ENCODE data around the gene OMA1. TPM values are rescaled to one million over a fixed set of nuclear protein-coding genes. Genes with fewer than 3 reads are reported as not detected.

The OMA1 gene
- total and polyA plus RNA-seq, 2 of the 4 experiments (the other 2 are of a cell fraction): 5.9 to 6.4 TPM

DNA sequence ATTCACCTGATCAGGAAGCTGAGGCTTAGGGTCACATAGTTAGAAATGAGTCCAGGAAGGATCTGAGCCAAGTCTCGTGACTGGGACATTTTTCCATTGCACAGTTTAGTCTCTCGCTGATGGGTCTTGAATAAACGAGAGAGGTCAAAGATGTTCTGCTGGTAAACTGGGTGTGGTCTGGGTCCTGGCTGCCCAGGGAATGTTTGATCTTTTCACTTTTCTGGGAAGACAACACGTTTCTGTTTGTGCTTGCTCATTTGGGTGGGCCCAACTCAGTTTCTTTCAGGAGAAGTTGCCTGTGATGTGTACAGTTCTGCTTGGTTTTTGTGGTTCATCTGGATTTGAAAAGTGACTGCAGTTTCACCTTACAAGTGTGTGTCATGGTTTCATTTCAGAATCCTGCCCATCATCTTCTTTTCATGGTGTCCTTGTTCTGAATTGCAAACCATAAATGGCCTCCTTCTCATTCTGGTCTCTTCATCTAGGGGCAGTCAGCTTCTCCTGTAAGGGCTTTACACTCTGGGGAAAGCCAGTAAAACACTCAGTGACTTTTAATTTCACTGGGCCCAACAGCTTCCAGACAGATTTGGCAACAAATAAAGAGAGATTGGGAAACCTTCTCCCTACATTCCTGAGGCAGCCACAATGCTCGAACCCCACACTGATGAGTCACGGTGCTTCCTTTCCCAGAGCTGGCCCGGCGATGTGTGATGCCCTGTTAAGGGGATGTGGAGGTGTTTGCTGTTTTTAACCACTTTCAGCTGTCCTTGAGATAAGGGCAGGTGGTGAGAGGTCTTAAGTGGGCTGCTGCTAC, 37.8 kb upstream of the OMA1 start:
- Histone ChIP-seq H3K4me1 (ENCODE audit: control insufficient read depth, insufficient read depth, low read length) (peaks cover 22% of the 10 kb centered on the region), H3K4ac (ENCODE audit: low read depth, low read length) (peak overlapping the region; percentile 86), H3K14ac (replicated peaks; ENCODE audit: low read depth, low read length) (peak overlapping the region; percentile 79), H2BK120ac (ENCODE audit: low read depth, low read length) (peak overlapping the region; percentile 91), H4K8ac (ENCODE audit: low read depth in 2 of 2, low read length in 2 of 2) (peak overlapping the region; percentile 74 to 91), H4K5ac (ENCODE audit: low read depth, low read length) (peak overlapping the region; percentile 92), H3K36me3 (ENCODE audit: control insufficient read depth, insufficient read depth, low read length) (no peaks in the 10 kb centered on the region), H3K4me2 (ENCODE audit: low read depth, low read length) (peak overlapping the region; percentile 34), H2BK5ac (ENCODE audit: low read depth, low read length, poor library complexity, severe bottlenecking) (peak overlapping the region; percentile 89), H3K27ac (ENCODE audit: insufficient read depth, low read length) (peak overlapping the region; percentile 98), H3K23ac (ENCODE audit: low read depth, low read length) (peak overlapping the region; percentile 82), H4K91ac (ENCODE audit: insufficient read depth, low read depth, low read length) (peak overlapping the region; percentile 77), H2AFZ (replicated peaks; ENCODE audit: low read length, poor library complexity) (peak overlapping the region; percentile 67), H3K18ac (ENCODE audit: low read depth, low read length) (peak overlapping the region; percentile 78), H3K79me1 (ENCODE audit: low read depth in 1 of 2, low read length in 2 of 2) (no peaks in the 10 kb centered on the region), H3K27me3 (ENCODE audit: control insufficient read depth, insufficient read depth, low read length) (no peaks in the 10 kb centered on the region), H3K9me3 (ENCODE audit: control insufficient read depth, insufficient read depth, low read length) (no peaks in the 10 kb centered on the region), H3K9me1 (ENCODE audit: insufficient read depth, low read length) (peaks cover 19% of the 10 kb centered on the region), H2AK5ac (ENCODE audit: low read depth, low read length) (peak overlapping the region; percentile 84), H3K4me3 (ENCODE audit: insufficient read depth, low read depth, low read length) (no peak overlapping the region), H2BK20ac (ENCODE audit: low read depth, low read length) (peak overlapping the region; percentile 94), H3K9ac (ENCODE audit: low read depth, low read length) (peak overlapping the region; percentile 62), H3K56ac (ENCODE audit: extremely low read depth, insufficient read depth, low read length) (peak overlapping the region; percentile 84), H4K20me1 (ENCODE audit: insufficient read depth, low read length) (no peaks in the 10 kb centered on the region), H2BK15ac (ENCODE audit: low read depth, low read length) (peak overlapping the region; percentile 89; the same call in 2 of the 3 replicates), H2AK9ac (replicated peaks; ENCODE audit: low read depth, low read length, poor library complexity) (peak overlapping the region; percentile 38)
- ATAC-seq (ENCODE audit: low read depth) (peak; percentile 82), DNase-seq (peak; percentile 96)
- dilution Hi-C loops (cut with HindIII; ENCODE audit: low sequenced_read_pairs, unreplicated experiment): no loop called here
- in situ Hi-C loops (cut with MboI; ENCODE audit: low sequenced_read_pairs): no loop called here
- intact Hi-C loops (cut with micrococcal nuclease): loop anchor here (1.0 to 2.0 kb wide), 4 partner anchors 8 to 69 kb away; partner anchors contain the start of gene OMA1
- WGBS, 2 experiments (ENCODE audit: extremely low coverage in 2 of 2, insufficient read length in 1 of 2): 0% methylated on average over 1 of the region's 8 CpGs; no CpG with 5 or more reads in 1 of the 2 experiments
- ChIA-PET CTCF (interaction anchor here (0.8 to 1.1 kb wide), 2 partner anchors 13 to 55 kb away, joined by 3 read pairs; no protein-coding TSS in a partner anchor), POLR2A (ENCODE audit: unreplicated experiment) (no interaction called here)
- BruUV-seq (replicated peaks): no TSS peak
- TF ChIP-seq, protein P1, sequence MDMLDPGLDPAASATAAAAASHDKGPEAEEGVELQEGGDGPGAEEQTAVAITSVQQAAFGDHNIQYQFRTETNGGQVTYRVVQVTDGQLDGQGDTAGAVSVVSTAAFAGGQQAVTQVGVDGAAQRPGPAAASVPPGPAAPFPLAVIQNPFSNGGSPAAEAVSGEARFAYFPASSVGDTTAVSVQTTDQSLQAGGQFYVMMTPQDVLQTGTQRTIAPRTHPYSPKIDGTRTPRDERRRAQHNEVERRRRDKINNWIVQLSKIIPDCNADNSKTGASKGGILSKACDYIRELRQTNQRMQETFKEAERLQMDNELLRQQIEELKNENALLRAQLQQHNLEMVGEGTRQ (IDR thresholded peaks at IDR 0.05; ENCODE audit: low read depth, low read length): no peak
- TF ChIP-seq MAZ (IDR thresholded peaks at IDR 0.05; ENCODE audit: borderline replicate concordance, low read depth, low read length) (peak; percentile 43; the same call in 1 of the 2 replicates), RFX5 (IDR thresholded peaks at IDR 0.05; ENCODE audit: low read depth, low read length) (no peak), BHLHE40 (IDR thresholded peaks at IDR 0.05; ENCODE audit: low read depth, low read length) (peak; percentile 90), MXI1 (IDR thresholded peaks at IDR 0.05; ENCODE audit: borderline replicate concordance, low read depth, low read length) (no peak), RAD21 (IDR thresholded peaks at IDR 0.05; ENCODE audit: low read length) (no peak), CEBPB (IDR thresholded peaks at IDR 0.05; ENCODE audit: low read depth, low read length) (peak; percentile 98), NFE2L2 (IDR thresholded peaks at IDR 0.05; ENCODE audit: low read depth, low read length) (no peak), FOS (IDR thresholded peaks at IDR 0.05; ENCODE audit: low read depth, low read length) (peak; percentile 96), CHD1 (IDR thresholded peaks at IDR 0.05; ENCODE audit: low read depth, low read length) (no peak), POLR2A (IDR thresholded peaks at IDR 0.05; ENCODE audit: low read depth, low read length) (no peak), RCOR1 (IDR thresholded peaks at IDR 0.05; ENCODE audit: insufficient replicate concordance, low read length) (no peak), ELK1 (IDR thresholded peaks at IDR 0.05; ENCODE audit: borderline replicate concordance, low read depth, low read length) (no peak), MAFK (IDR thresholded peaks at IDR 0.05; ENCODE audit: low read depth, low read length) (no peak)

All from IMR-90 (cell line).